IPS DF 19.7 (cell line): ENCODE results near the gene CFAP119.
A peak's percentile ranks its signal among the peaks of the same experiment; 100 is the strongest.

ENCODE experiments used
- DNase-seq: peaks from one replicate; pipeline ENCODE4 v3.0.0-alpha.2; 2013; ENCODE audit warnings: low read depth, low spot score

CFAP119 gene

DNA sequence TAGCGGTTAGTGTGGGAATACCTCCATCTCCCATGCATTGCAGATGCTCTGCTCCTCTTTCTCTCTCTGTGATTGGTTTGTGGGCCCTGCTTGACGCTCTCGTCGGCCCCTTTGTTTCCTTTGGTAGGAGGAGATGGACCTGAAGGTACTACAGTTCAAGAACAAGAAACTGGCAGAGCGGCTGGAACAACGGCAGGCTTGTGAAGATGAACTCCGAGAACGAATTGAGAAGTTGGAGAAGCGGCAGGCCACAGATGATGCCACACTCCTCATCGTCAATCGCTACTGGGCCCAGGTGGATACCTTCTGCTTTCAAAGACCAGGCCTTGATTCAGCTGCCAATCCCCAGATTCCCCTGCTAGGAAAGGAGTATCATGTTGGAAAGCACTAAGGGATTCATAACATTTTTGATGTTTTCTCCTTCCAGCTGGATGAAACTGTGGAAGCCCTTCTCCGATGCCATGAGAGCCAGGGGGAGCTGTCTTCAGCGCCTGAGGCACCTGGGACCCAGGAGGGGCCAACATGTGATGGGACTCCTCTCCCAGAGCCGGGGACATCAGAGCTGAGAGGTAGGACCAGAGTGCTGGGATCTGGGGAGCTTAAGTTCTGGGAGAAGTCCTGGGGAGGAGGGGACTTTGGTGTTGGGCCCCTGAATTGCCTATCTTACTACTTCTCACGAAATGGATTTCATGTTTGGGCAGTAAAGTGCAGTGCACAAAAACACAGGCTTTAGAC lies 1.3 kb upstream of the CFAP119 start:
- DNase-seq = no peak

DNA sequence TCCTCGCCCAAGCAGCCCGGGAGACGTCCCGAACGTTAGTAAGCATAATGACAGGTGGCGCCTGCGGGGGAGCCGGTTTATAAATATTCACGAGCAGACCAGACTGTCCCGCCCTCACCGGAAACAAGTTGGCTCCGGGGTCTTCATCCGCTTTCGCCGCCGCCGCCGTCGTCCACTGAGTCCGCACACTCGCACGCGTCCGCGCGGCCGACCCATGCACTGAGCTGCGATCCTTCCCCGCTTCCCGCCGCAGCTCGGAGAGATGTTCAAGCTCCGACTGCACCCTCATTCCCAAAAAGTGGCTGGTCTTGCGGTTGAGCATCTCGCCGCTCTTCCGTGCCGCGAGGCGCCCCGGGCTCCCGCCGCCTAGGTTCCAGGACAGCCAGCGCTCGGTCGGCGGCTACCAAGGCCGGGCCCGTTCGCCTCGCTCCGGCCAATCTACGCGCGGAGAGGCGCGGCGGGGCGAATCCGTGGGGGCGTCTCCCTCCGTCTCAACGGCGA lies 385 bp downstream of the CFAP119 start:
- DNase-seq = no peak

DNA sequence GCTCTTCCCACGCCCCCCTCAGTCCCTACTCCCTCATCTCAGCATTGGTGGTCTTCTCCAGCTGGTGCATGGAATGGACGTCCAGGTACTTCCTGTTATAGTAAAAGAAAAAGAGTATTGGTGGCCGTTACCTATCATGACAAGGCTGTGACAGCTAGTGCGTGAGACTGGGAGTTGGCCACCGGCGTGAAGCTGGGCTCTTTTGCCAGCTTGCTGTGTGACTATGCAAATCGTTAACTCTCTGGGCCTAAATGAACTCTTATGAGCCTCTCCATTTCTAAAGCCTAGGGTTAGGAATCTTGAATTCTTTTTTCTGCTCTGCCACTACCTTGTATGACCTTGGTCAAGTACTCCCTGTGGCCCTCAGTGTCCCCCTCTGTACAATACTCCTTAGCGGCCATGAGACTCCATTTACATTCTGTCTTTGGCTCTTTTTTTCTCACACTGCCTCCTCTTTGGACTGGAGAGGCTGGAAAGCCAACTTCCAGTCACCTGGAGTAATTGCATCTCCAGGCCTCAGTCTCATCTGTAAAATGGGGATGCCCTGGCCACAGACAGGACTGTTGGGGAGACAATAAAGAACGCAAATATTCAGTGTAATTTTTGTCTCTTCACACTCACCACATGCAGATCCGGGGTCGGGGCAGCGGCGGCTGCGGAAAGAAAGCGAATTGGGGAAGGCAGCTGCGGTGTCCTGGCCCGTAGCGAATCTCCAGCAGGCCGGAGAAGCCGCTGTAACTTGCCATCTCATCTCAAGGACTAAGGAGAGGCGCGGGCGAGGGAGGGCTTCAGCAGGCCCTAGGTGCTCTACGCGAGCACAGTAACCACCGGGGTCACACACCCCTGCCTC lies 1.1 kb downstream of the CFAP119 start:
- DNase-seq = no peak

DNA sequence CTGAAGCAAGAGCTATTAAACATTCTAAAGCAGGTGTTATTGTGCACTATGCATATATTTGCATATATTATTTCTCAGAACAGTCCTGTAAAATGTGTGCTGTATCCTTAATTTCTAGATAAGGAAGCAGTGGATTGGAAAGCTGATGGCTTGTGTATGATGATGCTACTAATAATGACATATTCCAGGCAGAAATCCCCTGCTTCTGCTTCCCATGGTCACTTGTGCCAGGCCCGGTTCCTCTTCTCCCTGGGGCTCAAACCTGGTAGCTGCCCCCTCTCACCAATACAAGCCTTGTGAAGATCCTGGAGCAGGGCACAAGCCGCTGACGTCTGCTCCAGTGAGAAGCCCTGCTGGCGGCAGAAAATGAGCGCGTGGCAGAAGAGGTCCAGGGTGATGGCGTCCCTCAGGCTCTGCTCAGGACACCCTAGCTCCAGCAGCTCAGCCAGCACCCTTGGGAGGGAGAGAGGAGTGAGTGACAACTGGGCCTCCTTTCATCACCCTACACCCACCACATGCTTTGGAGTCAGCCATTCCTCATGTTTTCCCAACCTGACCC lies 1.8 kb downstream of the CFAP119 start:
- DNase-seq = no peak

DNA sequence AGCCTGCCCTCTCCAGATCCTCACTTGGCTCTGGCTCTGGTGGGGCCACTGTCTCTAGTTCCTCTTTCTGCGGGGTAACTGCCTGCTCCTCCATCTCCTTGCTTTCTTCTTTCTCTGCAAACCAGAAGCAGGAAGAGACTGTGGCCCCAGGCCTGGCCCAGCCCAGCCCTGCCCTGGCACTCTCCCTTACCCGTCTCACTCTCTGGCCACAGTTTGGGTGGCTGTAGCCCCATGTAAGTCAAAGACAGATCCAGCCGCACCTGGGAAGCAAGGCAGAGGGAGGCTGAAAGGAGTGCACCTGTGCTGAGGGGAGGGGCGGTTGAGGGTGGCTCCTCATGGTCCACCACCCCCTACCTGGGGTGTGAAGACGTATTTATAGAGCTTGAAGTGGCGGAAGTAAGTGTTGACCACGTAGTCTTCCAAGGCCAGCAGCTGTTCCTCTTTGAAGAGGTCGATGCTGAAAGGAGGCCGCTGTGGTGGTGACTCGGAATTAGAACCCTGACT lies 2.8 kb downstream of the CFAP119 start:
- no peak for DNase-seq

DNA sequence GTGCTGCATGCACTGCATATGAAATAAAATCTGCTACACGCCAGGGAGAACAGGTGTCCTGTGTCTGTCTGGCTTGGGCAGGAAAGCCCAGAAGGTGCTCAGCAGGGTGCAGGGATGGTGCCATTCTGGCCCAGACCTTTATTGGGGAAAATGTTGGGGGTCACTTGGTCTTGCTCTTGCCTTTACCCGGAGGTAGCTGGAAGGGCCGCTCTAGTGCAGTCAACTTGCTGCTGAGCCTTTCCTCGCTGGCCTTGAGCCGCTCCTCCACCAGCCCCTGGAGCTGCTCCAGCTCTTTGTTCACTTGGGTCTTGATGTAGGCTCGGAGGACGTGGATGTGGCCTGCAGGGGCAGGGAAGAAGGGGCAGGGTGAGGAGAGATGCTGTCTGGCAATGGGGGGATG lies 4.5 kb downstream of the CFAP119 start:
- no peak for DNase-seq

DNA sequence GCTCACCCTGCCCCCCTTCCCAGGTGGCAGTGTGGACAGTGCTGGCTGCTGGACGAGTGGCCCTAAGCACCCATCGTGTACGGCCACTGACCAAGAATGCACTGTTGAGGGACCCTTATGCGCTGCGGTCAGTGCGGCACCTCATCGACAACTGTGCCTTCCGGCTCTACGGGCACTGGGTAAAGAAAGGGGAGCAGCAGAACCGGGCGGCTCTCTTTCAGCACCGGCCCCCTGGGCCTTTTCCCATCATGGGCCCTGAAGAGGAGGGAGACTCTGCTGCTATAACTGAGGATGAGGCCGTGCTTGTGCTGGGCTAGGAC lies 5.1 kb downstream of the CFAP119 start:
- DNase-seq = no peak

DNA sequence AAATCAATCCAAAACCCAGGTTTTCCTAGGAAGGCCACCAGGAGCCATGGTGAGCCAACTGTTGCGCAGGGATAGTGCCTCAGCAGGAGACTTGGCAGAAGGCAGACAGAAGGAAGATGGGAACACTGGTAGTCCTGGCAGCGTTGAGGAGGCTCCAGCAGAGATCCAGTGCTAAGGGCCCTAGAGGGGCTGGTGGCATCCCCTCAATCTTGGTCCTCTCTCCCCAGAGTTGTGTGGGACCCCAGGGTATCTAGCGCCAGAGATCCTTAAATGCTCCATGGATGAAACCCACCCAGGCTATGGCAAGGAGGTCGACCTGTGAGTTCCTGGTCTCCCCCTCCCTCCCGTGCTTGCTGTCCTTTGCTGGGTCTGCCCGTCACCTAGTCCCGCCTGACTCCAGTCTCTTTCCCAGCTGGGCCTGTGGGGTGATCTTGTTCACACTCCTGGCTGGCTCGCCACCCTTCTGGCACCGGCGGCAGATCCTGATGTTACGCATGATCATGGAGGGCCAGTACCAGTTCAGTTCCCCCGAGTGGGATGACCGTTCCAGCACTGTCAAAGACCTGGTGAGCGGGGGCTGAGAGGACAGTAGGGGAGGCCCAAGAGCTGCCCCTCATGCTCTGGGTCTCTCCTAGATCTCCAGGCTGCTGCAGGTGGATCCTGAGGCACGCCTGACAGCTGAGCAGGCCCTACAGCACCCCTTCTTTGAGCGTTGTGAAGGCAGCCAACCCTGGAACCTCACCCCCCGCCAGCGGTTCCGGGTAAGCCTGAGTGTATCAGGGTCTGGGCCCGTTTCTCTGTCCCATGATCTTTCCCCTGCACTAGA lies 5.7 kb downstream of the CFAP119 start:
- no peak for DNase-seq

DNA sequence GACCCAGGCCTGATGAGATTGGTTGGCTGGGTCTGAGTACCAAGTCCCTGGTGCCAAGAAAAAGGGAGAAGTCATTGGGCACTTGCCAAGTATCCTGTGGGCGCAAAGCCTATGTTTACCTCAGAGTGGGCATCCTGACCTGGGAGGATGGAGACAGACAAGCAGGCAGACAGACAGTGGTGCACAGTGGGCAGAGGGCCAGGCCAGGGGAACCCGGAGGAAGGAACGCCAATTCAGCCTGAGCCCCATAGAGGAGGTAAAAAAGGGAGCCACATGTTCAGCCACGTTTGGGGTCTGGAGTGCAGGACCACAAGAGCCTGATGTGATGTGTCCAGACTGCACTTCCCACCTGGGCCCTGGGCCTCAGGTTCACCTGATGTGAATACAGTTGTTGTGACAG lies 8.3 kb downstream of the CFAP119 start:
- DNase-seq = no peak

DNA sequence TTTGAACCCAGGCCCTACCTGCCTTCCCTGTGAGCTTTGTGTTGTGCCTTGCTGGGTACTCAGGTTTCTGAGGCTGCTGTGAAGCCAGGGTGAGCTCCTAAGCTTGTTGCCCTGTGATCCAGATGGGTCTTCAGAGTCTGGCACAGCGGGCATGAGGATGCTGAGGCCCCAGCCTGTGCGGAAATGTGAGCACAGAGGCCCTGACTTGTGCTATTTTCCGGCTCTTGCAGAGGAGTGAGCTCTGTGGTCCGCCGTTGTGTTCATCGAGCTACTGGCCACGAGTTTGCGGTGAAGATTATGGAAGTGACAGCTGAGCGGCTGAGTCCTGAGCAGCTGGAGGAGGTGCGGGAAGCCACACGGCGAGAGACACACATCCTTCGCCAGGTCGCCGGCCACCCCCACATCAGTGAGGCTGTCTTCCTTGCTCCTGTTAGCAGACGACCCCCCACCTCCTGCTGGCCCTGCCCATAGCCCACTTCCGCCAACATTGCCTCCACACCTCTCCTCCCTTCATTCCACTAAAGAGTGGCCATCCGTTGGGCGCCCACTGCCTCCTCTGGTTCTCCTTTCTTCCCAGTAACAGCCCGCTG lies 10.9 kb downstream of the CFAP119 start:
- DNase-seq = no peak

DNA sequence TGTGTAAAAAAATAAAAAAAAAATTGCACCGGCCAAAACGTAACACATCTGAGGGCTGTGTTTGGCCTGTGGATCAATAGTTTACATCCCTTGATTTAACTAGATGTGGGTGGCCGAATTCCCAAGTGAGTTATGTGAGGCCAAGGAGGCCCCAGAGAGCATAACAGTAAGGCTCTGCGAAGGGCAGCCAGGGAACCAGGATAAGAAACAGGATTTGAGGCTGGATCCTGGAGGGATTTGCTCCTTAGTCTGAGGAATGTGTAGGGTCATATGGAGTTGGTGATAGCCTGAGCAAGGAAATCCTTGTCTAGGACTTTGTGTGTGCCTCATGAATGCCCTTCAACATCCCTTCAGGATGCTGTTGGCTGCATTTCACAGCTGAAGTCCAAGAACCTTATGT lies 11.7 kb downstream of the CFAP119 start:
- DNase-seq = no peak

DNA sequence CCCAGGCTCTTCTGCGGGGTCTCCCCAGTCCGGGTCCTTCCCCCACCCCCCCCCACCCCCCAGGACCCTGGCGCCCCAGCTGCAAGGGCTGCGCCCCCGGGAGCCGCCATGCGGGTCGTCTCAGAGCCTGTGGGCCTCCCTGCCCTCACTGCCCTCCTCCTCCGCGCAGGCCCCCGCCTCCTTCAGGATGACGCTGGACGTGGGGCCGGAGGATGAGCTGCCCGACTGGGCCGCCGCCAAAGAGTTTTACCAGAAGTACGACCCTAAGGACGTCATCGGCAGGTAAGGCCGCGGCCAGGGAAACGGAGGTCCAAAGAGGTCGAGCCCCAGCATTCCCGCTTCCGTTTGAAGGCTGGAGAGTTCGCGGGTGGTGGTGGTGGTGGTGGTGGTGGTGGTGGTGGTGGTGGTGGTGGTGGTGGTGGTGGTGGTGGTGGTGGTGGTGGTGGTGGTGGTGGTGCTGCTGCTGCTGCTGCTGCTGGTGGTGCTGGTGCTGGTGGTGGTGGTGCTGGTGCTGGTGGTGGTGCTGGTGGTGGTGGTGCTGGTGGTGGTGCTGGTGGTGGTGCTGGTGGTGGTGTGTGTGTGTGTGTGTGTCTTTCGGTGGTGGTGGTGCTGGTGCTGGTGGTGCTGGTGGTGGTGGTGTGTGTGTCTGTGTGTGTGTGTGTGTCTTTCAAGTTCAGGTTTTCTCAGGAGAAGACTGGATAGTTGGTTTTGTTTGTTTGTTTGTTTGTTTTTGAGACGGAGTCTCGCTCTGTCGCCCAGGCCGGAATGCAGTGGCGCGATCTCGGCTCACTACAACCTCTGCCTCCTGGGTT lies 13.0 kb downstream of the CFAP119 start:
- DNase-seq = no peak

DNA sequence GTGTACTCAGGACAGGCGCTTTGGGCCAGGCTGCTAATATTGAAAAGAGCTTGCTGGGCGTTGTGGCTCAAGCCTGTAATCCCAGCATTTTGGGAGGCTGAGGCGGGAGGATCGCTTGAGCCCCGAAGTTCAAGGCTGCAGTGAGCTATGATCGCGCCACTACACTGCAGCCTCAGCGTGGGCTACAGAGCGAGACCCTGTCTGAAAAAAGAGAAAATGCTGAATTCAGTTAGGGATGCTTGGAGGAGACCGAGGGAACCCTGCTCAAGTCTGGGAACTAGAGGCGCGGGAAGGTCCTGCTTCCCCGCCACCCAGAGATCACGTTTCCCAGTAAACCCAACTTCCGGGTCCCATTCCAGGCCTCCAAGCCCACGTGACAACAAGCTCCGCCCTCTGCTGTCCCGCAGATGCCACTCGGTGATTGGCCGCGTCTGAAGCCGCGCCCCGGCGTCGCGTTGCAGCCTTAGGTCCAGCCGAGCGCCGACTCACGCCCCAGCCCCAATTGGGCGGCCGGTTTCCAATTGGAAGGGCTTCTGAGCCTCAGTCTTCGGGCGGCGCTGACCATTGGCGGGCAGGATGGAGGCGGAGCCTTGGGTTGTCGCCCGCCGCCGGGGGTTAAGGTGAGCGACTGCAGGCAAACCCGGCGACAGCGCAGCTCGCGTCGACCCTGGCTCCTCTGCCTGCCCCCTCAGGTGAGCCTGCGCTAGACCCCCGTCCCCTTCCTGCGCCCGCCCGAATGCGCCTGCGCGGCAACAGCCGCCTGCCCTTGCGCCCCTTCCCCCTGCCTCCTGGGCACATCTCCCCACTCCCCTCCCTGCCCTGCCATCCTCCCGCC lies 13.8 kb downstream of the CFAP119 start, which contains the start of gene PHKG2:
PHKG2 (plus strand) TSS at position 627 of the 835 bp plus-strand sequence. CDS start 396 bp downstream, outside the sequence.
- peak; percentile 96 for DNase-seq

DNA sequence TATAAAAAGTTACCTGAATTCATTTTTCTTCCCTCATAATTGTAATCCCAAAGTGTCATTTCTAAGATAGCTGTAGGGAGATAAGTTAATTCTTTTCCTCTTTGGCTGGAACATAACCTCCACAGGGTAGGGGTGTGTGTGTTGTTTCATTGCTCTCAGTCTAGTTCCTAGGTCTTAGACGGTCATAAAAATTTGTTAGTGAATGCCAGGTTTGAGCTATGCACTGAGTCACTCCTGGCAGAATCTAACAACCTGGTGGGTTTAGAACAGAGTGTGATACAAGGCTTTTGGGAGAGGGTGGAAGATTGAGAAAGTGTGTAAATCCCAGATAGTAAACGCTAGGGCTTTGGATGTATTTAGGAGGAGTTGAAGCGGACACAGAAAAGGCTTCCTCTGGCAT lies 14.5 kb downstream of the CFAP119 start:
- no peak for DNase-seq

DNA sequence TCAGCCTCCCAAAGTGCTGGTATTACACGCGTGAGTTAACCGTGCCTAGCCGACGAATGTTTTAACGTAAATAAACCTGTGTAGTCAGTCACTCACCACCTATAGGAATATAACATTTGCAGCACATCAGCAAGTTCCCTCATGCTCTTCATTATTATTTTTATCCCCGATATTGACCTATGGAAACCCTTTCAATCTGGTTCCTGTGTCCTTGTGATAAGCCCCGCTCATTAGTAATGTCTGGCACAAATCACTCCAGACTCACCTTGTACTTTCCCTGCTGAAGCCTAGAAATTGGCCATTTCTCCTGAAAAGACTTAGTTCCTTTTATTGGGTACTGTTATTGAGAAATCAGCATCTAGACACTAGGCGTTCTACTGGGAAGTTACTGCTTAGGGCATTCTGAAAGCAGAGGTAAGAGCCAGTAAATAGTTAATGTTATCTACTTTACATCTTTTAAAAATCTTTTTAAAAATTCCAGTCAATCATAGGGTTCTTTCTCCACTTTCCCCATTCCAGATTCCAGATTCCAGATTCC lies 15.2 kb downstream of the CFAP119 start:
- no peak for DNase-seq

DNA sequence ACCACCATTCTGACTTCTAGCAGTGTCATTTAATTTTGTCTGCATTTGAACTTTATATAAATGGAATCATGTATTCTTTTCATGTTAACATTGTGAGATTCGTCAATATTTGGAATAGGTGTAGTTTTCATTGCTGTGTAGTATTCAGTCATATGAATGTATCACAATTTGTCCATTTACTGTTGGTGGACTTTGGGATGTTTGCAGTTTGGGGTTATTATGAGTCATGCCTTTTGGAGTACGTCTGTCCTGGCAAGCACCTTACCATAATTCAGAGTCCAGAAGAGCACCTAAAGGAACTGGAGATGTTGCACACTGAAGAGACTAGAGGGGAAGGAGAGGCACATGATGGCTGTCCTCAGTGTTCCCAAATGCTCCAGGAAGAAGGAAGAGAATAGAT lies 16.8 kb downstream of the CFAP119 start:
- no peak for DNase-seq

DNA sequence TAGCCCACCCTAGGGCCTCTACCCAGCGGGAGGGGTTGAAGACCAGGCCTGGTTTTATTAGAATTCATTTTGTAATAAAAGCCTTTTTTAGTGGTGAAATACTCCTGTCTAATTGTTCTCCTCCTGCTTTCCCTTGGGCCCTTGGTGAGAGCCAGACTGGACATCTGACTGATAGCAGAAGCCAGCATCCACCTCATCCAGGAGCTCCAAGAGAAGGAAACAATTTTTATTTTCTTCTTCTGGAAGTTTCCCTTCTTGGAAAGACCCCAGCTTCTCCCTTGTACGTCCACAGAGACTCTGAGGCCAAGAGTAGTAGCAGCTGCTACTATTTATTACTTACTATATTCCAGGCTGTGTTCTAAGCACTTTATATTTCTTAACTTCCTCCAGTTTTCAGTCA lies 17.7 kb downstream of the CFAP119 start:
- no peak for DNase-seq

DNA sequence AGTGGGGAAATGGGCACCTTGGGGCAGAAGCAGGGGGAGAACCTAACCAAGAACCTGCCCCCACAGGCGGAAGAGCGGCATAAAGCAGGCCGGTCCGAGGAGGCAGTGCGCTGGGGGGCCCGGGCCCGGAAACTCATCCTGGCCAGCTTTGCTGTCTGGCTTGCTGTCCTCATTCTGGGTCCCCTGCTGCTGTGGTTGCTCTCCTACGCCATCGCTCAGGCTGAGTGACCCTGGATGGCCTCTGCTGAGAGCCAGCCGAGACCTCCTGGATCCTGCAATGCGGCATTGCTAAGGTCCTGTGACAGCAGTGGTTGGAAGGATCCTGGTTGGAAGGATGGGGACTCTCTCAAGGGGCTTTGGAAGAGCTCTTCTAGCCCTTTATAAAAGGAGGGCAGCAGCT lies 18.1 kb downstream of the CFAP119 start:
- no peak for DNase-seq

DNA sequence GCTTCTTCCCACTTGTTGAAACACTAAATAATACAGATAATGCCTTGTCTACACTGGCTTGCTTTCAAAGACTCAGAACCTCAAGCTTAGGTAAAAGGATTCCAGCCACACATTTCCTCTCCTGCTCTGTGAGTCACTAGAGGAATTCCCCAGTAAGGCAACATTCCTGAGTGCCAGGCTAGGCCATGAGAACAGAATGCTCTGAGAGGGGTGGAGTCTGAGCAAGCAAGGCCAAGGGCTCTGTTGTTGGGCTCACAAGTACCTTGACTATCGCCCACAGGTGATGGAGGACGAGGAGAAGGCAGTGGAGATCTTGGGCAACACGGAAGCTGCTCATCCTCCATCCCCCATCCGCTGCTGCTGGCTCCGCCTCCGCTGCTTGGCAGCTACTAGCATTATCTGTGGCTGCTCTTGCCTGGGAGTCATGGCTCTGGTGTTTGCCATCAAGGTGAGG lies 20.4 kb downstream of the CFAP119 start:
- no peak for DNase-seq
